Ovary (tissue), 9 donors: ENCODE measurements around the gene ZCCHC14. TPM values are rescaled to one million over a fixed set of nuclear protein-coding genes. Genes with fewer than 3 reads are reported as not detected.

Experiments
- DNase-seq, 5 donors: peaks; one replicate each; pipeline ENCODE4 v3.0.0-alpha.2; 2019 to 2020
- H3K27ac ChIP-seq, 2 donors: fragments of 200-600 bp; one replicate each; pipeline versions ENCODE4 v1.5.1 to v1.8.0; 2019 to 2022
- H3K27me3 ChIP-seq: fragments of 200-600 bp; one replicate; pipeline ENCODE4 v1.8.0; 2022
- H3K36me3 ChIP-seq: fragments of 200-600 bp; sonication (generic); one replicate; pipeline ENCODE4 v1.5.1; 2019
- H3K4me1 ChIP-seq: one replicate; pipeline ENCODE4 v1.8.1; 2013; ENCODE audit warnings: mild to moderate bottlenecking, moderate library complexity; ENCODE audit not compliant: insufficient read depth
- H3K4me3 ChIP-seq: fragments of 200-600 bp; sonication (generic); one replicate; pipeline ENCODE4 v1.5.1; 2017
- H3K9me3 ChIP-seq, 2 donors: fragments of 200-600 bp in 1 of 2; sonication (generic) in 1 of 2; one replicate each; pipeline versions ENCODE4 v1.5.1 to v1.8.1; 2013 to 2019; ENCODE audit warnings: mild to moderate bottlenecking in 1 of 2, moderate library complexity in 1 of 2
- EP300 ChIP-seq: sonication (generic); formaldehyde crosslinking; IDR thresholded peaks from one replicate; pipeline ENCODE4 v1.6.1; 2017; ENCODE audit warnings: antibody characterized with exemption
- POLR2A ChIP-seq: fragments of 450-650 bp; IDR thresholded peaks from one replicate; pipeline ENCODE4 v1.6.1; 2017; ENCODE audit warnings: antibody characterized with exemption, mild to moderate bottlenecking, moderate library complexity
- WGBS, 3 donors: extraction: QIAGEN DNeasy Blood & Tissue Kit in 1 of 3; methylation state at CpG; one replicate each; pipeline versions ENCODE4 v1.1.5 to v1.1.7; 2013 to 2017; 5-methylcytosine and 5-hydroxymethylcytosine counted together
- intact Hi-C, 4 donors: fragments of 100-400 bp; cut with DNase I; formaldehyde crosslinking; loops; one replicate each; pipeline versions ENCODE4 v1.11.0 to v1.15.1; 2022 to 2023
- polyA plus RNA-seq, 2 donors: library from polyadenylated mRNA; stranded (reverse); fragments of 200-250 nt in 1 of 2; fragments of 350-450 nt in 1 of 2; fragmentation: Illumina TruSeq in 1 of 2; extraction: RNeasy Lipid Tissue Mini Kit (QIAGEN cat#74804) in 1 of 2; gene quantifications; one replicate each; pipeline ENCODE4 v1.2.3, GENCODE V29; 2013 to 2014
- total RNA-seq, 7 donors: library from RNA; depleted of rRNA in 2 of 7; stranded (reverse); fragments of >200 nt in 2 of 7; fragmentation: NEBNext Ultra II Directional in 3 of 7; extraction: Animal tissue kit (Norgen Biotek cat#: 25700) in 3 of 7; gene quantifications; one replicate each; pipeline versions ENCODE4 v1.1.0 to v1.2.4, GENCODE V29; 2016 to 2023
- TF ChIP-seq, protein P1 (sequence below), 3 donors: fragments of 450-650 bp in 2 of 3; fragments of 200-600 bp in 1 of 3; IDR thresholded peaks; one replicate each; pipeline versions ENCODE4 v1.5.1 to v1.8.0; 2016 to 2022; ENCODE audit warnings: antibody characterized with exemption in 3 of 3, mild to moderate bottlenecking in 1 of 3
- donor health status: DM: no; HTN: no; CAD: no; lungs with moderate emphysema.
- donor health status: DM: no; HTN: no; CAD: no.
- donor health status: Bipolar disorder and iron deficiency.
- donor health status: DM: yes; HTN: yes; CAD: no.
- donor health status: DM: no; HTN: no; CAD: no.
- donor health status: DM: yes; HTN: yes; CAD: no.

Gene ZCCHC14
- total and polyA plus RNA-seq, 9 donors, result 16.1 to 37.6 (median 31.0) TPM

GRCh38 chr16:87439926-87440325, 52.9 kb downstream of the ZCCHC14 start:
- Histone ChIP-seq H3K4me1 (peaks cover 8% of the 10 kb centered on the region), H3K27ac (no peak overlapping the region), H3K4me3 (no peak overlapping the region), H3K27me3 (no peaks in the 10 kb centered on the region), H3K9me3 (no peaks in the 10 kb centered on the region), H3K36me3 (no peaks in the 10 kb centered on the region)
- intact Hi-C loops, result loop anchor here in 1 of 4 donors (10.0 kb wide), 1 partner anchor 55 kb away; the partner anchor contains the start of gene ZCCHC14
- DNase-seq, result no peak
- TF ChIP-seq POLR2A, result no peak
- TF ChIP-seq, protein P1, sequence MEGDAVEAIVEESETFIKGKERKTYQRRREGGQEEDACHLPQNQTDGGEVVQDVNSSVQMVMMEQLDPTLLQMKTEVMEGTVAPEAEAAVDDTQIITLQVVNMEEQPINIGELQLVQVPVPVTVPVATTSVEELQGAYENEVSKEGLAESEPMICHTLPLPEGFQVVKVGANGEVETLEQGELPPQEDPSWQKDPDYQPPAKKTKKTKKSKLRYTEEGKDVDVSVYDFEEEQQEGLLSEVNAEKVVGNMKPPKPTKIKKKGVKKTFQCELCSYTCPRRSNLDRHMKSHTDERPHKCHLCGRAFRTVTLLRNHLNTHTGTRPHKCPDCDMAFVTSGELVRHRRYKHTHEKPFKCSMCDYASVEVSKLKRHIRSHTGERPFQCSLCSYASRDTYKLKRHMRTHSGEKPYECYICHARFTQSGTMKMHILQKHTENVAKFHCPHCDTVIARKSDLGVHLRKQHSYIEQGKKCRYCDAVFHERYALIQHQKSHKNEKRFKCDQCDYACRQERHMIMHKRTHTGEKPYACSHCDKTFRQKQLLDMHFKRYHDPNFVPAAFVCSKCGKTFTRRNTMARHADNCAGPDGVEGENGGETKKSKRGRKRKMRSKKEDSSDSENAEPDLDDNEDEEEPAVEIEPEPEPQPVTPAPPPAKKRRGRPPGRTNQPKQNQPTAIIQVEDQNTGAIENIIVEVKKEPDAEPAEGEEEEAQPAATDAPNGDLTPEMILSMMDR (IDR thresholded peaks at IDR 0.05), result no peak
- no peak for TF ChIP-seq EP300
- 94 to 95% (median 94%) methylated on average over 10 of the region's 10 CpGs for WGBS, 3 donors

DNA sequence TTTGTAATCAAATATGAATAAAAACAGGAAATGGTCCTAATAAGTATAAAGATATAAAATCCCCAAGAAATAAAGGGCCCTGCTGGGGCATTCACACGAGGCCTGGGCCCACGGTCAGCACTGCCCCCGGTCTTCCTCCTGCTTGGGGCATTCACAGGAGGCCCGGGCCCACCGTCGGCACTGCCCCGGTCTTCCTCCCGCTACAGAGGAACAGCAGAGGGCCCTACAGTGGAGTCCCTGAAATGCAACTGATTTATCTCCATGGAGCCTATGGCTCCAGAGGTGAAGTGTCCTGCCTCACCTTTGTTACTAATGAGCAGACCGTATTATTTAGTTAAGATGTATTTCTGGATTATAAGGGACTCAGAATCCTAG, 54.2 kb downstream of the ZCCHC14 start:
- TF ChIP-seq, protein P1 (IDR thresholded peaks at IDR 0.05), result no peak
- TF ChIP-seq POLR2A, result no peak
- TF ChIP-seq EP300, result no peak
- Histone ChIP-seq H3K36me3 (no peaks in the 10 kb centered on the region), H3K27me3 (no peaks in the 10 kb centered on the region), H3K27ac (no peak overlapping the region), H3K4me1 (peaks cover 8% of the 10 kb centered on the region), H3K4me3 (no peak overlapping the region), H3K9me3 (no peaks in the 10 kb centered on the region)
- WGBS, 3 donors, result 80 to 84% (median 82%) methylated on average over 9 of the region's 9 CpGs
- intact Hi-C loops, result loop anchor here in 1 of 4 donors (10.0 kb wide), 1 partner anchor 56 kb away; the partner anchor contains the start of gene ZCCHC14
- peak in 1 of 5 donors; percentile 23 for DNase-seq

- intact Hi-C loops, result loop anchor here in 1 of 4 donors (10.0 kb wide), 1 partner anchor 57 kb away; the partner anchor contains the start of gene ZCCHC14
- no peaks in the 10 kb centered on the region for H3K9me3 ChIP-seq
- 76 to 86% (median 77%) methylated on average over 17 of the region's 17 CpGs for WGBS, 3 donors
- H3K27ac ChIP-seq, result no peak overlapping the region
- DNase-seq, result peak in 1 of 5 donors; percentile 28
- H3K4me3 ChIP-seq, result no peak overlapping the region
- no peaks in the 10 kb centered on the region for H3K27me3 ChIP-seq
- no peaks in the 10 kb centered on the region for H3K36me3 ChIP-seq
- TF ChIP-seq, protein P1 (IDR thresholded peaks at IDR 0.05), result no peak
- TF ChIP-seq POLR2A (no peak), EP300 (no peak)
- H3K4me1 ChIP-seq, result peaks cover 8% of the 10 kb centered on the region
These were observed 54.8 kb downstream of the ZCCHC14 start for GRCh38 chr16:87437911-87438610.

- peak in 1 of 5 donors; percentile 35 for DNase-seq
- intact Hi-C loops, result loop anchor here in 1 of 4 donors (10.0 kb wide), 1 partner anchor 57 kb away; the partner anchor contains the start of gene ZCCHC14
- WGBS, 3 donors, result 91 to 96% (median 93%) methylated on average over 14 of the region's 14 CpGs
These were observed 55.5 kb downstream of the ZCCHC14 start for GRCh38 chr16:87437327-87437726.

More at GRCh38 chr16:87437327-87437726, 55.5 kb downstream of the ZCCHC14 start:
- H3K27me3 ChIP-seq, result no peaks in the 10 kb centered on the region
- no peaks in the 10 kb centered on the region for H3K9me3 ChIP-seq
- H3K27ac ChIP-seq, result no peak overlapping the region
- peaks cover 8% of the 10 kb centered on the region for H3K4me1 ChIP-seq
- H3K4me3 ChIP-seq, result no peak overlapping the region
- TF ChIP-seq, protein P1 (IDR thresholded peaks at IDR 0.05), result no peak
- TF ChIP-seq POLR2A (no peak), EP300 (no peak)
- no peaks in the 10 kb centered on the region for H3K36me3 ChIP-seq
